NCI-H1417 (cell line): ENCODE measurements around the gene CHD8.
"Not testable (repeated sequence)": the region's sequence is repeated elsewhere in the genome, so short reads cannot be mapped to it uniquely, and the experiment has no call there.

Experiments used
- DNase-seq, 3 experiments: peaks; one replicate each; lab custom pipeline; 2025; lab: John Stamatoyannopoulos, UW

The CHD8 gene

DNA sequence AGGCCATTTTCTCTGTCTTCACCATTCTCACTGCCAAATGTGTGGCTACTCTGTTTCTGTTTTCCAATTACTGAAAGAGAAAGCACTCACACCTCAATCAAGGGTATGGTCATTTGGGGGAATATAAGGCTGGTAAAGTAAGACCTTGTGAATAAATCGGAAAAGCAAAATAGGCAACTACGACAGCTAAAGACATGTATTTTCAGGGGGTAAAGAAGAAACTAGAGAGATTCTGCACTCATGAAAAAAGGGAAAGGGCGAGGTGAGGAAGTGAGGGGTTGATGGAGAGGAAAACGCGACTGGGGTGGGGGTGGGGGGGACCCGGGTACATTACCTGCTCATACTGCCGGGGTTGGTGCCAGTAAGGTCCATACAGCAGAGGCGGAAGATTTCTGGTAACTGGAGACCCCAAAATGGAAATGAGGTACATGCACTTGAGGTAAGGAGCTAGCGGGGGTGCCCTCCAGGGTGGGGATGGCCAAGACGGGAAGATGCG lies 19.3 kb downstream of the CHD8 start:
- no peak for DNase-seq

DNA sequence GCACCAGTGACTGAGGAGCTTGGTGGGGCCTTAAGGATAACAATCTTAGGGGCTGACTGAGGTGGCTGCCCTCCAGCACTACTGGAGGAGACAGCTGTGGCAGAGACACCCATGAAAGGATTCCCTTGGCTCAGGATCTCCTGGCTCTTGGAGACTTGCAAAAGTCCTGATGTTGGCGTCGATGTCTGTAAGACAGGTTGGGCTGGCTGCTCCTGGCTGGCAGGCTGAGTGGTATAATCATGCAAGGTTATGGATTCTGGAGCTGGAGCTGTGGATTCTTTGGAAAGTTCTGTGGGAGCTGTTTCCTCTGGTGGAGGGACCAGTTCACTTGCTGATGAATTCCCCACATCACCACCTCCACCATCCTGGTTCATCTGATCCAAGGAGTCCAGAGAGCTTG lies 24.8 kb downstream of the CHD8 start:
- no peak for DNase-seq

- no peak for DNase-seq
Measured at GRCh38 chr14:21428930-21429329, 27.0 kb downstream of the CHD8 start.

DNA sequence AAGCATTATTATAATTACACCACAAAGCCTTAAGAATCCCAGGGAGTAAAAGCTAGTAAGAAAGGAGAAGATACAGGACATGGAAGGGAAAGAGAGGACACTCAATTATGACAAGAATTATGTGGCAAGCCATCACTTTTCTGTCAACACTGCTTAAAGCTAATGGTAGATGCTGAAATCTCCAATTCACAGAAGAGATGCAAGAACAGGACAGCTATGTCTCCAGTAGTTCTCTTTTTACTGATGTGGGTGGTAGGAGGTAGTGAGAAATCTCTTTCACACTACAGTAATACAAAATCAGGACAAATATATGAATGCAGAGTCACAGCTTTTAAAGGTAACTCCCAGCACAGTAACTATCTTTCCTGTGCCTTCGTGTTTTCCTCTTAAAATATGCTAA lies 29.2 kb downstream of the CHD8 start:
- no peak for DNase-seq

DNA sequence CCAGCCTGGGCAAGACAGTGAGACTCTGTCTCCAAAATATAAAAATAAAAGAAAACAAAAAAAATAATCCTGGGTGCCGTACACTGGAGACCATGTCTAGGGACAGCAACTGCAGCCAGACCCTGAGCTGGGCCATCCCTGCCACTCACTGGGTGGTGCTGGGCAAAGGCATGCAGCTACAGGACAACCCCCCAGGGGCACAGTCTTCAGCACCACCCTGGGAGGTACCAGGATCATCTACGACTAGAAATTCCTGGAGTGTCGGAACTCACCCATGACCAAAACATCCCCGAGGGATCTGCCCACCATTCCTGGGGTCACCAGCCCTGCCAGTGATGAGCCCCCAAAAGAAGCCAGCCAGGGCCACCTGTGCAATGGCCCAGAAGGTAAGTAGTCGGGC lies 36.4 kb downstream of the CHD8 start:
- DNase-seq: no peak

- no peak for DNase-seq
Measured at GRCh38 chr14:21415329-21415728, 40.6 kb downstream of the CHD8 start.

DNA sequence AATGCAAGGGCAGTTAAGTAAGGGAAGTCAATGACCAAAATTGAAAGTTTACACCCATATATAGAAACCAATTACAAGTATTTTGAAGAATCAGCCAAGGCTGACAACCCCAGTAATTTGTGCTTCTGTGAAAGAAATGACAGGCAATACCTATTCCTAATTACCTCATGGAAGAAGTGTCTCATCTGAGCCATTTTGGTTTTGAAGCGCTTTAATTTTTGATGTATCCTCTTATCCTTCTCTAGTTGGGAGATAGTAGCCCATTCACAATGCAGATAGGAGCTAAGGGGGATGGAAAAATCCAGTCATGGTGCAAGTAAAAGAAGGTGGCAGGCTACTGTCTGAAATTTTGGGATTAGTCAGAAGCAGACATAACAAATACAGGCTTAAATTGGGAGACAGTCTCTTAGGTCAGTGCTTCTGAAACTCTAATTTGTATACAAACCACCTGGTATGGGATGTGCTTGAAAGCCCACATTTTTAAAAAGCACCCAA lies 41.7 kb downstream of the CHD8 start:
- DNase-seq: no peak

- no peak for DNase-seq
Measured at GRCh38 chr14:21408147-21408546, 47.8 kb downstream of the CHD8 start.

- no peak for DNase-seq
Measured at GRCh38 chr14:21406213-21406612, 49.7 kb downstream of the CHD8 start.

GRCh38 chr14:21405097-21405496 lies 50.8 kb downstream of the CHD8 start:
- DNase-seq: no peak

DNA sequence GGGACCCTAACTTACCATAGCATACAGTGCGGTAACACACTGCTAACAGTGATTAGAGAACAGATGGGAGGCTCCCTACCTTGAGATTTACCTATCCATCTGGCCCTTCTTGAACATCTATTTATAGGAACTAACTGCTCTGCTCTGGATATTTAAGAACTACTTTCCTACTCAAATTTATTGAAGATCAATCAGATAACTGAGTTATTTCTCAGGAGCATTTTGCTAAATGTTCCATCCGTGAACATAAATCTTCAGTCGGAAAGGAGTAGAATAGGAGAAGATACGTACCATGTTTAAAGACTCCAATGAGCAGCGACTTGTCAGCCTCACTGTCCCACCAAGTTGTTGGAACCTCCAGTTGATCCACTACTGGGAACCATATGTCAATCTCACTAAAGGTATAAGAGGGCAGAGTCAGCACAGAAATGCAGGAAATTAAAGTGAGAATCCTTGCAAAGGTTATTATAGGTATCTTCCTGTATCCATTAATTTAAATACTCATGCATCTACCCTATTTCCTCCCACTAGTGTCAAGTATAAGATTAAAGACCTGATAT lies 56.5 kb downstream of the CHD8 start:
- DNase-seq: no peak

DNA sequence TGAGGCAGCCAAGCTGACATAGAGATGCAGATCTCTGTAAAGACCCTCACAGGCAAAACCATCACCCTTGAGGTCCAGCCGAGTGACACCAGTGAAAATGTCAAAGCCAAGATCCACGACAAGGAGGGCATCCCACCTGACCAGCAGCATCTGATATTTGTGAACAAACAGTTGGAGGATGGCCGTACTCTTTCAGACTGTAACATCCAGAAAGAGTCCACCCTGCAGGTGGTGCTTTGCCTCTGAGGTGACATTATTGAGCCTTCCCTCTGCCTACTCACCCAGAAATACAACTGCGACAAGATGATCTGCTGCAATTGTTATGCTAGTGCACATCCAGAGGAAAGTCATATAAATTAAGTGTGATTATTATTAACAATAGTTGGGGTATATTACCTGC lies 57.0 kb downstream of the CHD8 start:
- DNase-seq: no peak

GRCh38 chr14:21395450-21395849 lies 60.5 kb downstream of the CHD8 start:
- no peak for DNase-seq

DNA sequence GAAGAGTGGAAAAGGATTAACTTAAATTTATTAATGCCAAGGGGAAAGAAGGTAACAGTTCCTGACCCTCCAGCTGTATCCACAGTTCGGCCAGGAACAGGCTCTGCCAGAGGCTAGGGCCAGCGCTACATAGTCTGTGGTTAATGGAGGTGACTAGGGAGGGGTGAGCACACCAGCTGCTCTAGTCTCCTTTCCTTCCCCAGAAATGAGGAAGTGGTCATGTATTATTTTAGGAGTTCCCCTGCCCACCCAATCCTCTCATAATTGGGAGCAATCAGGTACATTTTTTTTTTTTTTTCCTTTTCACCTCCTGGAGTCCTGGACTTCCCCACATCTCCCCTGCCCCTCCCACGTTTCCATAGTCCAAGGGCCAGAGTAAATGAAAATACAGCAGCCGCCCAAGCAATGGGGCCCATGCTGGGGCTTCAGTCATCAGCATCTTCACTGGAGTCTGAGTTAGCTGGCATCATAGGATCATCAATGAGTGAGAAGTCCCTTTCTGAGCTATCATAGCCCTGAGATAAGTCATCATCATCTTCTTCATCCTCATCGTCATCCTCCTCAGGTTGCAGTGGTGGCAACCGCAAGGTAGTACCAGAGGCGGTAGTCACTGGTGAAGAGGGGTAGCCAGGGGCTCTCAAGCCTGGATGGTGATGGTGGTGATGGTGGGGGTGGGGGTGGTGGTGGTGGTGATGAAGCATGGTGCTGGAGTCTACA lies 70.6 kb downstream of the CHD8 start:
- peak in 1 of 3 experiments; percentile 30 for DNase-seq

GRCh38 chr14:21384494-21384851 lies 71.5 kb downstream of the CHD8 start:
- no peak for DNase-seq

GRCh38 chr14:21383848-21384493 lies 72.0 kb downstream of the CHD8 start, which contains the start of gene SUPT16H:
SUPT16H (minus strand) TSS chr14:21384019; CDS start chr14:21383927, 92 bp downstream.
- peak; percentile 98 to 99 (median 98) for DNase-seq

GRCh38 chr14:21382886-21383847 lies 72.8 kb downstream of the CHD8 start:
- peak; percentile 36 to 89 (median 89) for DNase-seq

DNA sequence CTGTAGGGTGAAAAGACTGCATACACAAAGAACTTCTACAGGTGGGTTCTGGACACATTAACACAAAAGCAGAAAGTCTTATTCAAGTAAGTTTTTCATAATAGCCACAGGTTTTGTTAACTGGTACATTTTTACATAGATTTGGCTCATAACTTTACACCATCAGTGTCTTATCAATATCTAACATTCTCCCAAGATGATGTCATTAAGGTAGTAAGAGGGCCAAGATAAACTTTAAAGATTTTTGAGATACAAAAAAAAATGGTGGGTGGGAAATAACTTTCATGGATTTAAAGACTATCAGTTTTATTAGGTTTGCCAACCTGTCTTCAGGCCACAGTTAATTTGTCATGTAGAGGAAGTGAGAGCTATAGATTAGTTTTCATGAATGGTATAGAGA lies 73.8 kb downstream of the CHD8 start:
- DNase-seq: no peak

GRCh38 chr14:21379338-21379737 lies 76.6 kb downstream of the CHD8 start:
- no peak for DNase-seq

DNA sequence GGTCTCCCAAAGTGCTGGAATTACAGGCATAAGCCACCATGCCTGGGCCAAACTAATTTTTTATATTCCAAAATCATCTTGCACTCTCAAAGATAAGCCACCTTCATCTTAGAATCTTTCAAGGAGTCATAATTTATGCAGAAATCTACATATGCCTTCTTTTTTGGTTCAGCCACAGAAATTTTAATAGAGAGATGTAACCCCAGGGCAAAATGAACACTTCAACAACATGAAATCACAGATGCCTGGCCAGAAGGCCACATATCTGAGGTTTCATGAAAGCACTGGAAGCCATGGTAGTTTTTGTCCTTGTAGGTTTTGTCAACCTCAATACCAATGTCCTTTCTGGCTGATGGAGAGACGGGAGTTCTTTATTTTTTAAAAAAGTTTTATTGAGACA lies 81.9 kb downstream of the CHD8 start:
- DNase-seq: no peak

GRCh38 chr14:21372814-21373213 lies 83.1 kb downstream of the CHD8 start:
- not testable (repeated sequence) for DNase-seq
